KMS-11 (cell line): Measurements from ENCODE around the gene PLCH1.

ENCODE experiments used
- H2AFZ ChIP-seq: fragments of 200-600 bp; sonication (generic); 2 replicates; pipeline ENCODE4 v1.6.1; 2016; ENCODE audit warnings: antibody characterized with exemption, mixed run types, low read depth
- H3K27ac ChIP-seq: fragments of 200-600 bp; sonication (generic); 2 replicates; pipeline ENCODE4 v1.6.1; 2016; ENCODE audit warnings: mild to moderate bottlenecking, mixed run types
- H3K27me3 ChIP-seq: fragments of 200-600 bp; sonication (generic); 2 replicates; pipeline ENCODE4 v1.6.1; 2017; ENCODE audit warnings: mild to moderate bottlenecking, low read depth, mixed run types, moderate library complexity; ENCODE audit not compliant: insufficient read depth
- H3K36me3 ChIP-seq: fragments of 200-600 bp; sonication (generic); 2 replicates; pipeline ENCODE4 v1.6.1; 2017; ENCODE audit warnings: mild to moderate bottlenecking, mixed run types; ENCODE audit not compliant: insufficient read depth
- H3K4me1 ChIP-seq: fragments of 200-600 bp; sonication (generic); 2 replicates; pipeline ENCODE4 v1.6.1; 2016; ENCODE audit warnings: mild to moderate bottlenecking, low read depth, mixed run types; ENCODE audit not compliant: poor library complexity, severe bottlenecking
- H3K4me2 ChIP-seq: fragments of 200-600 bp; sonication (generic); 2 replicates; pipeline ENCODE4 v1.7.0; 2016; ENCODE audit warnings: mild to moderate bottlenecking, mixed run types
- H3K4me3 ChIP-seq: fragments of 200-600 bp; sonication (generic); IDR thresholded peaks from 2 replicates; pipeline ENCODE4 v1.6.1; 2017; ENCODE audit warnings: low read depth, low read length, mixed read lengths; ENCODE audit not compliant: insufficient read depth
- H3K79me2 ChIP-seq: fragments of 200-600 bp; sonication (generic); 2 replicates; pipeline ENCODE4 v1.6.1; 2016; ENCODE audit warnings: low read depth, mixed run types; ENCODE audit not compliant: insufficient read depth
- H3K9ac ChIP-seq: fragments of 200-600 bp; sonication (generic); 2 replicates; pipeline ENCODE4 v1.6.1; 2016; ENCODE audit warnings: mild to moderate bottlenecking, mixed run types
- H4K20me1 ChIP-seq: fragments of 200-600 bp; sonication (generic); 2 replicates; pipeline ENCODE4 v1.6.1; 2016; ENCODE audit warnings: mild to moderate bottlenecking, mixed run types; ENCODE audit not compliant: insufficient read depth
- TF ChIP-seq, protein P1 (sequence below): fragments of 200-600 bp; sonication (generic); conservative IDR thresholded peaks from 2 replicates; pipeline ENCODE4 v1.6.1; 2017; ENCODE audit warnings: low read depth, mild to moderate bottlenecking, antibody characterized with exemption, low read length, moderate library complexity, mixed read lengths

PLCH1 gene

GRCh38 chr3:155462672-155463071 is 282.2 kb downstream of the PLCH1 start:
- Histone ChIP-seq H3K27me3 (no peaks in the 10 kb centered on the region), H2AFZ (no peak overlapping the region), H3K36me3 (no peaks in the 10 kb centered on the region), H3K4me3 (no peak overlapping the region), H3K4me1 (no peaks in the 10 kb centered on the region), H4K20me1 (no peaks in the 10 kb centered on the region), H3K4me2 (no peak overlapping the region), H3K9ac (no peak overlapping the region), H3K27ac (no peak overlapping the region), H3K79me2 (no peaks in the 10 kb centered on the region)
- TF ChIP-seq, protein P1, sequence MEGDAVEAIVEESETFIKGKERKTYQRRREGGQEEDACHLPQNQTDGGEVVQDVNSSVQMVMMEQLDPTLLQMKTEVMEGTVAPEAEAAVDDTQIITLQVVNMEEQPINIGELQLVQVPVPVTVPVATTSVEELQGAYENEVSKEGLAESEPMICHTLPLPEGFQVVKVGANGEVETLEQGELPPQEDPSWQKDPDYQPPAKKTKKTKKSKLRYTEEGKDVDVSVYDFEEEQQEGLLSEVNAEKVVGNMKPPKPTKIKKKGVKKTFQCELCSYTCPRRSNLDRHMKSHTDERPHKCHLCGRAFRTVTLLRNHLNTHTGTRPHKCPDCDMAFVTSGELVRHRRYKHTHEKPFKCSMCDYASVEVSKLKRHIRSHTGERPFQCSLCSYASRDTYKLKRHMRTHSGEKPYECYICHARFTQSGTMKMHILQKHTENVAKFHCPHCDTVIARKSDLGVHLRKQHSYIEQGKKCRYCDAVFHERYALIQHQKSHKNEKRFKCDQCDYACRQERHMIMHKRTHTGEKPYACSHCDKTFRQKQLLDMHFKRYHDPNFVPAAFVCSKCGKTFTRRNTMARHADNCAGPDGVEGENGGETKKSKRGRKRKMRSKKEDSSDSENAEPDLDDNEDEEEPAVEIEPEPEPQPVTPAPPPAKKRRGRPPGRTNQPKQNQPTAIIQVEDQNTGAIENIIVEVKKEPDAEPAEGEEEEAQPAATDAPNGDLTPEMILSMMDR, result no peak

GRCh38 chr3:155457591-155457990 is 287.3 kb downstream of the PLCH1 start:
- H3K4me1 ChIP-seq, result no peaks in the 10 kb centered on the region
- H3K36me3 ChIP-seq, result no peaks in the 10 kb centered on the region
- TF ChIP-seq, protein P1, result no peak
- no peak overlapping the region for H3K4me3 ChIP-seq
- no peaks in the 10 kb centered on the region for H3K27me3 ChIP-seq
- H3K9ac ChIP-seq, result no peak overlapping the region
- H3K79me2 ChIP-seq, result no peaks in the 10 kb centered on the region
- no peaks in the 10 kb centered on the region for H4K20me1 ChIP-seq
- no peak overlapping the region for H3K4me2 ChIP-seq
- no peak overlapping the region for H2AFZ ChIP-seq
- H3K27ac ChIP-seq, result no peak overlapping the region

DNA sequence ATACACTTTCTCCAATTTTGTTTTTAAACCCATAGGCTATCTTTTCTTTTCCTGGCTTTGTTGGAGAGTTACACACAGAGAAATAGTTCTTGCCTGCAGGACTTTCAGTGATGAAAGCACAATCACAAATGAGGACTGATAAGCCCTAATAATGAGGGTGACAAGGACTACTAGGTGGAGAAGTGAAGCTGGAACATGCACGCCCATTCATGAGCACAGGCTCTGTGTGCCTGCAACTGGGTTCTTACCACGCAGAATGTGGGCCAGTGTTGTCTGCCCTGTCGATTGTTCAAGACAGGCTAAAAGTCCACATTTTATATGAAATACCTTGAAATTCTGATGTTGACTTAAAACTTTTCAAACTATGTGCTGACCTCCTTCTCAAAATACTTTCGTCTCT is 289.1 kb downstream of the PLCH1 start:
- Histone ChIP-seq H3K4me3 (no peak overlapping the region), H3K4me2 (no peak overlapping the region), H3K27ac (no peak overlapping the region), H3K79me2 (no peaks in the 10 kb centered on the region), H3K27me3 (no peaks in the 10 kb centered on the region), H3K4me1 (no peaks in the 10 kb centered on the region), H2AFZ (no peak overlapping the region), H3K36me3 (no peaks in the 10 kb centered on the region), H3K9ac (no peak overlapping the region), H4K20me1 (no peaks in the 10 kb centered on the region)
- TF ChIP-seq, protein P1, result no peak

DNA sequence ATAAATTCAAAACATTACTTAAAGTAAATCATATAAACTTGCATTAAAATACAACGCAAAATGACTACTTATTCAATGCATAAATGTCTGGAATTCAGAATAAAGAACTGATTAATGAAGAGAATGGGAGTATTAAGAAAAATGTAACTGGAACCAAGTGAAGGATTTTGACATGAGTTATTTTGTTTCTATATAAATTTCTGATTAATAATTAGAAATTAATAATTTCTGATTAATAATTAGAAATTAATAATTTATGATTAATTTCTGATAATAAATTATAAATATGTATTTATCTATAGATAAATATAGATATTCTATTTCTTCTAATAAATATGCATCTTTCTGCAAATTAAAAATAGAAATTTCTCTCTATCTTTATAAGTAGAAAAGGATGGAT is 291.4 kb downstream of the PLCH1 start:
- Histone ChIP-seq H3K36me3 (no peaks in the 10 kb centered on the region), H4K20me1 (no peaks in the 10 kb centered on the region), H3K4me2 (no peak overlapping the region), H3K9ac (no peak overlapping the region), H3K4me3 (no peak overlapping the region), H3K27ac (no peak overlapping the region), H3K4me1 (no peaks in the 10 kb centered on the region), H3K27me3 (no peaks in the 10 kb centered on the region), H2AFZ (no peak overlapping the region), H3K79me2 (no peaks in the 10 kb centered on the region)
- TF ChIP-seq, protein P1, result no peak
